Measurements from ENCODE around the gene RAB1B.
"Not testable (repeated sequence)": the region's sequence is repeated elsewhere in the genome, so short reads cannot be mapped to it uniquely, and the experiment has no call there.

The RAB1B gene

GRCh38 chr11:66310803-66311440, 42.5 kb downstream of the RAB1B start:
- DNase-seq: not testable (repeated sequence)

- no peak for DNase-seq
Observed at GRCh38 chr11:66311470-66311964, 43.1 kb downstream of the RAB1B start.

- DNase-seq: peak; percentile 94
Observed at GRCh38 chr11:66311965-66312548, 43.6 kb downstream of the RAB1B start.

- DNase-seq: peak; percentile 99
Observed at GRCh38 chr11:66312549-66313320, 44.3 kb downstream of the RAB1B start.

GRCh38 chr11:66313321-66314185, 45.1 kb downstream of the RAB1B start:
- peak; percentile 90 for DNase-seq

- DNase-seq: no peak
Observed at GRCh38 chr11:66314186-66314501, 45.7 kb downstream of the RAB1B start.

- DNase-seq: no peak
Observed at GRCh38 chr11:66314561-66315497, 46.4 kb downstream of the RAB1B start.

GRCh38 chr11:66315498-66315885, 47.1 kb downstream of the RAB1B start:
- no peak for DNase-seq

- no peak for DNase-seq
Observed at GRCh38 chr11:66315921-66316811, 47.7 kb downstream of the RAB1B start.

GRCh38 chr11:66316849-66317251, 48.4 kb downstream of the RAB1B start, which contains the start of gene CD248:
TSS of gene CD248 (minus strand) at chr11:66317044. CDS start at chr11:66317027, 17 bp downstream.
- peak; percentile 91 for DNase-seq

GRCh38 chr11:66317322-66317722, 48.9 kb downstream of the RAB1B start:
- DNase-seq: no peak

- DNase-seq: peak; percentile 71
Observed at GRCh38 chr11:66317723-66318599, 49.5 kb downstream of the RAB1B start.

- peak; percentile 29 for DNase-seq
Observed at GRCh38 chr11:66318600-66318970, 50.1 kb downstream of the RAB1B start.

GRCh38 chr11:66320289-66320688, 51.9 kb downstream of the RAB1B start:
- not testable (repeated sequence) for DNase-seq

GRCh38 chr11:66320748-66321147, 52.3 kb downstream of the RAB1B start:
- DNase-seq: not testable (repeated sequence)

- DNase-seq: no peak
Observed at GRCh38 chr11:66321606-66322005, 53.2 kb downstream of the RAB1B start.

GRCh38 chr11:66322732-66323427, 54.4 kb downstream of the RAB1B start:
- no peak for DNase-seq

- DNase-seq: no peak
Observed at GRCh38 chr11:66323684-66324083, 55.2 kb downstream of the RAB1B start.

GRCh38 chr11:66324664-66325063, 56.2 kb downstream of the RAB1B start:
- DNase-seq: no peak
